Activated naive CD4-positive, alpha-beta T cell (primary cell): ENCODE data around the gene FBXO48.
"Not testable (repeated sequence)": the region's sequence is repeated elsewhere in the genome, so short reads cannot be mapped to it uniquely, and the experiment has no call there.

Experiments
- DNase-seq, 4 experiments: peaks; one replicate each; lab custom pipeline; 2025; lab: John Stamatoyannopoulos, UW

The FBXO48 gene

GRCh38 chr2:68471385-68471784, 4.3 kb upstream of the FBXO48 start:
- no peak for DNase-seq

- DNase-seq: no peak
Observed at GRCh38 chr2:68469935-68470334, 2.8 kb upstream of the FBXO48 start.

- no peak for DNase-seq
Observed at GRCh38 chr2:68468801-68469200, 1.7 kb upstream of the FBXO48 start.

GRCh38 chr2:68466778-68467076, 367 bp downstream of the FBXO48 start:
- no peak for DNase-seq

- DNase-seq: peak in 1 of 4 experiments; percentile 42
Observed at GRCh38 chr2:68466361-68466777, 725 bp downstream of the FBXO48 start.

GRCh38 chr2:68465081-68465916, 1.8 kb downstream of the FBXO48 start:
- DNase-seq: no peak

- DNase-seq: no peak
Observed at GRCh38 chr2:68464651-68465050, 2.4 kb downstream of the FBXO48 start.

GRCh38 chr2:68463287-68463877, 3.7 kb downstream of the FBXO48 start:
- DNase-seq: no peak

GRCh38 chr2:68458981-68459380, 8.1 kb downstream of the FBXO48 start:
- DNase-seq: no peak

- no peak for DNase-seq
Observed at GRCh38 chr2:68456198-68456597, 10.9 kb downstream of the FBXO48 start.

GRCh38 chr2:68454719-68455118, 12.4 kb downstream of the FBXO48 start:
- no peak for DNase-seq

- no peak for DNase-seq
Observed at GRCh38 chr2:68453761-68454360, 13.2 kb downstream of the FBXO48 start.

GRCh38 chr2:68452158-68452900, 14.8 kb downstream of the FBXO48 start:
- no peak for DNase-seq

- no peak for DNase-seq
Observed at GRCh38 chr2:68448671-68449653, 18.1 kb downstream of the FBXO48 start.

- DNase-seq: no peak
Observed at GRCh38 chr2:68447118-68447517, 20.0 kb downstream of the FBXO48 start.

- not testable (repeated sequence) for DNase-seq
Observed at GRCh38 chr2:68446425-68446824, 20.7 kb downstream of the FBXO48 start.

GRCh38 chr2:68441994-68442322, 25.1 kb downstream of the FBXO48 start:
- no peak for DNase-seq

GRCh38 chr2:68441179-68441993, 25.7 kb downstream of the FBXO48 start:
- peak; percentile 40 to 53 (median 50) for DNase-seq

- no peak for DNase-seq
Observed at GRCh38 chr2:68438455-68439303, 28.4 kb downstream of the FBXO48 start.

- no peak for DNase-seq
Observed at GRCh38 chr2:68436270-68436669, 30.8 kb downstream of the FBXO48 start.
